HG03045 (cell line): Measurements from ENCODE around the gene COX10.
"Not testable (repeated sequence)": the region's sequence is repeated elsewhere in the genome, so short reads cannot be mapped to it uniquely, and the experiment has no call there.

Source experiments
- ATAC-seq: cut with Tn5 transposase; IDR thresholded peaks from one replicate; pipeline ENCODE4 v1.9.1; 2021; ENCODE audit warnings: mild to moderate bottlenecking, moderate library complexity; ENCODE audit not compliant: unreplicated experiment

The COX10 gene

GRCh38 chr17:14118951-14119350, 49.6 kb downstream of the COX10 start:
- ATAC-seq: peak; percentile 59

DNA sequence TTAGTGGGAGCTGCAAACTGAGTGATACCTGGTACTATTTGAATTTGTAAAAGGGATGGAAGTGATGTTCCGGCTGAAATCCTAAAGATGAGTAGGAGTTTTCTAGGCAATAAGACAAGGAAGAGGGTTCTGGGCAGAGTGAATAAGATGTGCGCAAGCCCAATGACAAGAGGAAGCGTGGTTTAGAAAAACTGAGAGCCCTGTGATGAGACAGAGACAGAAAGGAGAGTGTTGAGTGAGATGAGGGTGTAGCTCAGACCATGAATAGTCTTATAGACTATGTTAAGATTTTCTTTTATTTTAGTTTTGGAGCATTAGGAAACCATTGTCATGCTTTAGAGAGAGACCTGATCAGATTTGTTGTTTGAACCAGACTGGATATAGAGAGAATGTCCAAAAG, 50.2 kb downstream of the COX10 start:
- ATAC-seq: no peak

DNA sequence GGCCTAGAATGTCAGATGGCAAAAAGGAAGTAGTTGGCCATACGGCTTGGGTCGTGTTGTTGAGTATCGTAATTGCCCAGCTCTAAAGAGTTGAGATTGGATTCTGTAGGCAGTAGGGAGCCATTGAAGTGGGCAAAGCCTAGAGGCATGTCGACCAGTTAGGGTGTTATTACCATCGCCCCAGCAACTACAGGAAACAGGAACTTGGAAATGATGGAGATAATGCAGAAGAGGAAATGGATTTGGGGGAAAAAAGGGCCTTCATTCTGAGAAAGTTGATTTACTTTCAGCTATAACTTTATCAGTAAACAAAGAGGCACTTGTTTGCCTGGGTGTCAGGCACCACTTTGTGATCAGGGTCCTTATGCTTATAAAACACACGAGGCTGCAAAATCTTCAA, 52.6 kb downstream of the COX10 start:
- ATAC-seq: no peak

DNA sequence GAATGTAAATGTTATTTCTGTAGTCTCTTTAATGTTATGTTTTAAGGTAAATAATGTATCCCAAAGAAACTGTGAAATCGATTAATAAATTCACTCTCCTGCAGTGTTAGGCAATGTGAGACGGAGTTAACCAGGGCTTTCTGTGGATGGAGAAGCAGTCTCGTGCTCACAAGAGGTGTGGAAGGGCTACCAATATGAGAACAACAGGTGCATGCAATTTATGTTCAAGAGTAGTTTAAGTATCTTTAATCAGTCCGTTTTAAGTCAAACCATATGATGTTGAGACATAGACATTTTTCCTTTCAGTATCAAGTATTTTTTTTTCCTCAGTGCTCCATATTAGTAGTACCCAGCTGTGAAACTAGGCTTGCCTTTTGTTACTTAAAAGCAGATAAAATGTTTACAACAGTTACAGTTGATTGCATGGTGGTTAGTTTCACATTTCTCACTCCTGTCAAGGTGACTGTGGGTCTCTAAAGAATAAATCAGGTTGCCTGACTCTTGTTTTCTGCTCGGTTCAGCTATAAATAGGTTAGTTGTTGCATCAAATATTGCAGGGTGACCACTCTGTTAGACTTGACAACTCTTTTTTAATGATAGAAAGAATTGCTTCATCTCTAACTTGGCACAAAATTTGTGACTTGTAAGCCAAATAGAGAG, 54.4 kb downstream of the COX10 start:
- no peak for ATAC-seq

GRCh38 chr17:14124854-14125253, 55.5 kb downstream of the COX10 start:
- no peak for ATAC-seq

GRCh38 chr17:14125518-14126137, 56.3 kb downstream of the COX10 start:
- no peak for ATAC-seq

- no peak for ATAC-seq
Observed at GRCh38 chr17:14133104-14133503, 63.8 kb downstream of the COX10 start.

GRCh38 chr17:14134456-14134855, 65.2 kb downstream of the COX10 start:
- ATAC-seq: no peak

- no peak for ATAC-seq
Observed at GRCh38 chr17:14135906-14136590, 66.7 kb downstream of the COX10 start.

GRCh38 chr17:14138649-14139048, 69.3 kb downstream of the COX10 start:
- no peak for ATAC-seq

- ATAC-seq: no peak
Observed at GRCh38 chr17:14143688-14144087, 74.4 kb downstream of the COX10 start.

DNA sequence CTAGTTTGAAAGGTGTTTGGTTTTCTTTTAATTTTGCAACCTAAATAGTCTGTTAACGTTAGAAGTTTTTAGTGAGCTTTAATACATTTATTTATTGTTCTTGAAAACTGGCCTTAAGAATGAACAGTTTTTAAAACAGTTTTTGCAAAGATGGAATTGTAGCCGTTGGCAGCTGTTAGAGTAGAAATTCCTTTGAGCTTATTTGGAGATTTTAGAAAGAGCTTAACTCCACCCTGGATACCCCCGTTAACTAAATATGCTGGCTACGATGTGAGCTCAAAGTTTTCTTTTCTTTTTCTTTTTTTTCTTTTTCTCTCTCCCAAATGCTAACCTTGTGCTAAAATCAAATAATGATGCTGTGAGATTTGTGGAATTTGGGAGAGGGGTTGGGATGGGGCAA, 75.2 kb downstream of the COX10 start:
- no peak for ATAC-seq

- no peak for ATAC-seq
Observed at GRCh38 chr17:14149751-14150150, 80.4 kb downstream of the COX10 start.

DNA sequence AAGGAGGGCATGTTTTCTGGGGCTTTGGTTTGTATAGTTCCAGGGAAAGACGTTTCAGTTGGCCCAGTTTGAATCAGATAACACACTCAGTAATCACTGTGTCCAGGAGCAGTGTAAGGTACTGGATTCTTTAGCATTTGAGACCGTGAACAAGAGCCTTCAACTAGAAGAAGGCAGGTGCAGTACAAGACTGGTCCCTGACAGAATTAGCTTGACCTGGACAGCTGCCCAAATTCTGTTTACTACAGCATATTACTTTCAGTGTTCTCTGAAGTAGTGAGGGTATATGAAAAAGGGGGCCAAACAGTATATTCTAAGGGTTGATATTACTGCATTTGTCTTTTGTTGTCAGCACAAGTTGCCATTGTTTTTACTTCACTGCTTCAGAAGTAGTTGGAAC, 81.3 kb downstream of the COX10 start:
- ATAC-seq: no peak

DNA sequence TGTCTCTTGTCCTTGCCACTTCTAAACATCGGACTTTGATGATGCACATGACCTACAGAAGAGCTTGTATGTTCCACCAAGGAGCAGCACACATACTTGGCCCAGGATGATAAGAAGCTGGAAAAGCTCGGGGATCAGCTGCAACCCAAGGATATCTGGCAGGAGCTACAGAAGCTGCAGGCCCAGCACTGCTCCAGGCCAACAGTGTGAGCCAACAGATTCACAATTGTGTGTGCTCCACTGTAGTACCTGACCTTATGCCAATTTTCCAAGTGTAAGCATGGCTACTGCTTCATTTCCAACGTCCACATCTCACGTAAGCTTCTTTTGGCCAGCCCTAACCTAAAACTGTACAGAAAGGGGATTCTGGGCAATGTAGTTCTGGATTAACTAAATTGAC, 83.4 kb downstream of the COX10 start:
- no peak for ATAC-seq

- ATAC-seq: no peak
Observed at GRCh38 chr17:14153374-14153773, 84.1 kb downstream of the COX10 start.

GRCh38 chr17:14156689-14157088, 87.4 kb downstream of the COX10 start:
- no peak for ATAC-seq

- ATAC-seq: no peak
Observed at GRCh38 chr17:14157822-14158221, 88.5 kb downstream of the COX10 start.

DNA sequence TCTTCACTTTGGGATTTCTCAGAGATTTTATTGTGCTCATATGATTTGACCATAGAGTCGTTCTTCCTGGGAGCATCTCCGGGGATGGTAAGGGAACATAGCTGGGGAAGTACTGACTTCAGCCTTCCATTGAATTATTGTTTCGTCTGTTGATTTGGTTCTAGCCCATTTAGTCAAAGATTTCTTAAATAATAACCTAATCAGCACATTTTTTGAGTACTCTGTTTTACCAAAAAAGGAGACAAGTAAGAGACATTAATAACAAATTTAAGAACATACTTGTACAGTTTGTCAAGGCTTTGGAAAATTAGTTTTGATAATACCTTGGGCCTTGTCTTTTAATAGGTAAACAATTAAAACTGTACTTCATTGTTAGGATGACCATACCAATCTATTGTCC, 89.4 kb downstream of the COX10 start:
- ATAC-seq: no peak

DNA sequence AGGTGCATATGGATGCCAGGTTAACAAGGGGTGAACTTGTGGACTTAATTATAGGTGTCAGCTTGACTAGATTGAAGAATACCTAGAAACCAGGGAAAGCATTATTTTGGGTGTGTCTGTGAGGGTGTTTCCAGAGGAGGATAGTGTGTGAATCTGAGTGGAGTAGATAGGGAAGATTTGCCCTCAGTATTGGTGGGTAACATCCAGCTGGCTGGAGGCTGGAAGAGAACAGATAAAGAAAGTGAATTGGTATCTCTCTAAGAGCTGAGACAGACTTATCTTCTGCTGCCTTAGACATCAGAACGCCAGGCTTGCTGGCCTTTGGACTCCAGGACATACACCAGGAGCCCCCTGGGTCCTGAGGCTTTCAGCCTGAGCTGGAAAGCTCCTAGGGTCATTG, 92.1 kb downstream of the COX10 start:
- ATAC-seq: no peak

DNA sequence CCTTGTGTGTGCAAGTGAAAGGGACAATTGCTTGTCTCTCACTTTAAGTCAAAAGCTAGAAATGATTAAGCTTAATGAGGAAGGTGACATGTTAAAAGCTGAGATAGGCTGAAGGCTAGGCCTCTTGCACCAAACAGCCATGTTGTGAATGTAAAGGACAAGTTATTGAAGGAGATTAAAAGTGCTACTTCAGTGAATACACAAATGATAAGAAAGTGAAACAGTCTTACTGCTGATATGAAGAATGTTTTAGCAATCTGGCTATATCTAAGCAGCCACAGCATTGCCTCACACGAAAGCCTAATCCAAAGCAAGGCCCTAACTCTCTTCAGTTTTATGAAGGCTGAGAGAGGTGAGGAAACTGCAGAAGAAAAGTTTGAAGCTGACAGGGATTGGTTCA, 96.3 kb downstream of the COX10 start:
- ATAC-seq: no peak

DNA sequence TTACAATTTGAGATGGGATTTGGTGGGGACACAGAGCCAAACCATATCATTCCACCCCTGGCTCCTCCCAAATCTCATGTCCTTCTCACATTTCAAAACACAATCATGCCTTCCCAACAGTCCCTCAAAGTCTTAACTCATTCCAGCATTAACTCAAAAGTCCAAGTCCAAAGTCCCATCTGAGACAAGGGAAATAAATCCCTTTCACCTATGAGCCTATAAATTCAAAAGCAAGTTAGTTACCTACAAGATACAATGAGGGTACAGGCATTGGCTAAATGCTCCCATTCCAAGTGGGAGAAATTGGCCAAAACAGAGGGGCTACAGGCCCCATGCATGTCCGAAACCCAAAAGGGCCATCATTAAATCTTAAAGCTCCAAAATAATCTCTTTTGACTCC, 98.5 kb downstream of the COX10 start:
- not testable (repeated sequence) for ATAC-seq
